ENCODE results near the gene MACROD2. TPM values are rescaled to one million over a fixed set of nuclear protein-coding genes. Genes with fewer than 3 reads are reported as not detected.
A peak's percentile ranks its signal among the peaks of the same experiment; 100 is the strongest.

The MACROD2 gene
- total RNA-seq, 4 donors from 2014 or later = 4.0 to 14.1 (median 10.4) TPM

DNA sequence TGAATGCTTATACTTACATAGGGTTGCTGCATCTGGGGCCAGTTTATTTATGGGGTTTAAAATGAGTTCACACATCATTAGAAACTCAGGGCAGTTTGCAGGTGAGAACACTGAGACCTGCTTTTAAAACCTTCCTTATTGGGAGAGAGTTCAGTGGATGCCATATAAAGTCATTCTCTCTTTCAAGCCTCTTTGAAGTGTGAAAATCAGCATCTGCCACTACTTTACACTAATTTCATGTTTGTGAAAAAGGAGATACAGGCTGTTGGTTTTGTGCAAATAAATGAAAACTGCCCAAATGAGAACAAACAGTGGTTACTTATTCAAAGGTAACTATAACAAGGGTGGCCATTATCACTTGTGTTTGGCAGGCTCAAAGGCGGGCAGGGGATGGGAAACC, 2047.4 kb downstream of the MACROD2 start:
- no peaks in the 10 kb centered on the region for H3K36me3 ChIP-seq
- TF ChIP-seq, protein P1, sequence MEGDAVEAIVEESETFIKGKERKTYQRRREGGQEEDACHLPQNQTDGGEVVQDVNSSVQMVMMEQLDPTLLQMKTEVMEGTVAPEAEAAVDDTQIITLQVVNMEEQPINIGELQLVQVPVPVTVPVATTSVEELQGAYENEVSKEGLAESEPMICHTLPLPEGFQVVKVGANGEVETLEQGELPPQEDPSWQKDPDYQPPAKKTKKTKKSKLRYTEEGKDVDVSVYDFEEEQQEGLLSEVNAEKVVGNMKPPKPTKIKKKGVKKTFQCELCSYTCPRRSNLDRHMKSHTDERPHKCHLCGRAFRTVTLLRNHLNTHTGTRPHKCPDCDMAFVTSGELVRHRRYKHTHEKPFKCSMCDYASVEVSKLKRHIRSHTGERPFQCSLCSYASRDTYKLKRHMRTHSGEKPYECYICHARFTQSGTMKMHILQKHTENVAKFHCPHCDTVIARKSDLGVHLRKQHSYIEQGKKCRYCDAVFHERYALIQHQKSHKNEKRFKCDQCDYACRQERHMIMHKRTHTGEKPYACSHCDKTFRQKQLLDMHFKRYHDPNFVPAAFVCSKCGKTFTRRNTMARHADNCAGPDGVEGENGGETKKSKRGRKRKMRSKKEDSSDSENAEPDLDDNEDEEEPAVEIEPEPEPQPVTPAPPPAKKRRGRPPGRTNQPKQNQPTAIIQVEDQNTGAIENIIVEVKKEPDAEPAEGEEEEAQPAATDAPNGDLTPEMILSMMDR (IDR thresholded peaks at IDR 0.05) = no peak
- no peak for TF ChIP-seq EP300 (IDR thresholded peaks at IDR 0.05)
- TF ChIP-seq POLR2A (IDR thresholded peaks at IDR 0.05) = no peak
- H3K9me3 ChIP-seq = no peaks in the 10 kb centered on the region
- no peak overlapping the region for H3K27ac ChIP-seq
- no peak overlapping the region for H3K4me3 ChIP-seq
- 90 to 95% methylated on average over 1 of the region's 1 CpG for WGBS, 2 donors
- no peaks in the 10 kb centered on the region for H3K27me3 ChIP-seq
- DNase-seq (ENCODE audit: low spot score in 2 of 2) = no peak
- H3K4me1 ChIP-seq = no peaks in the 10 kb centered on the region

- 64 to 68% methylated on average over 3 of the region's 3 CpGs for WGBS, 2 donors
- DNase-seq (ENCODE audit: low spot score in 2 of 2) = no peak
- TF ChIP-seq, protein P1 (IDR thresholded peaks at IDR 0.05) = no peak
- TF ChIP-seq EP300 (IDR thresholded peaks at IDR 0.05) (no peak), POLR2A (IDR thresholded peaks at IDR 0.05) (no peak)
- Histone ChIP-seq H3K27ac (no peak overlapping the region), H3K9me3 (no peaks in the 10 kb centered on the region), H3K4me1 (no peaks in the 10 kb centered on the region), H3K36me3 (no peaks in the 10 kb centered on the region), H3K4me3 (no peak overlapping the region), H3K27me3 (no peaks in the 10 kb centered on the region)
These were observed 2048.6 kb downstream of the MACROD2 start for GRCh38 chr20:16043931-16044330.

- no peak overlapping the region for H3K4me3 ChIP-seq
- TF ChIP-seq, protein P1 (IDR thresholded peaks at IDR 0.05) = no peak
- no peak for TF ChIP-seq EP300 (IDR thresholded peaks at IDR 0.05)
- TF ChIP-seq POLR2A (IDR thresholded peaks at IDR 0.05) = no peak
- H3K9me3 ChIP-seq = no peaks in the 10 kb centered on the region
- no peaks in the 10 kb centered on the region for H3K27me3 ChIP-seq
- no peaks in the 10 kb centered on the region for H3K36me3 ChIP-seq
- H3K4me1 ChIP-seq = peaks cover 0 to 17% (median 5%) of the 10 kb centered on the region in 4 donors
- H3K27ac ChIP-seq = peak overlapping the region in 1 of 4 donors; percentile 22
- DNase-seq (ENCODE audit: low spot score in 2 of 2) = no peak
- WGBS, 2 donors = 57 to 60% methylated on average over 1 of the region's 1 CpG
These were observed 2053.6 kb downstream of the MACROD2 start for GRCh38 chr20:16048876-16049275.

DNA sequence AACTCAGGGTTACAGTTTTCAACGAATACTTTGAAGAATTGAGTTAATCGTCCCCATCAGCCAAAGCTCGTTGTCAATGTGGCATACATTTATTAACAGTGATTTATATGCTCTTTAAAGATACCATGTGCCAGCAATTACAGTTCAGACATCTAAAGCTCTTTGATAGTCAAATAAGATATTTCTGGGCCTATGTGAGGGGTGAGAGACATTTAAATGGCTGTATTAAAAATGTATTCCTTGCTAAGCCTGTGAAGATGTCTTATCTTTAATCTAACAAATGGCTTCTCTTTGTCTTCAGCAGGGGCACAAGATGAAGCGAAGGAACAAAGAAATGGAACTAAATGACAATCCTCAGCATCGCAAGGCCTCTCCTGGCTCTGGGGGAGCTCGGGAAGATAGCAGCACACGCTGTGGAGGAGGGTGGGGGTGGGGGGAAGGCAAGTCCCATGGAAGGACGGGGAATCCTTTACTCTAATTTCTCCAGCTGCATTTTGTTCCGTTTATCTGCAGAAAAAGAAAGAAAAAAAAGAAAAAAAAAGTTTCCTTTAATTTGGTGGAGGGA, 2054.3 kb downstream of the MACROD2 start:
- H3K36me3 ChIP-seq = no peaks in the 10 kb centered on the region
- 58% methylated on average over 9 of the region's 9 CpGs for whole genome bisulfite sequencing, 2 donors
- TF ChIP-seq, protein P1 (IDR thresholded peaks at IDR 0.05) = no peak
- TF ChIP-seq POLR2A (IDR thresholded peaks at IDR 0.05) (no peak), EP300 (IDR thresholded peaks at IDR 0.05) (no peak)

GRCh38 chr20:16050366-16050765, 2055.1 kb downstream of the MACROD2 start:
- 79 to 82% methylated on average over 1 of the region's 1 CpG for WGBS, 2 donors
- Histone ChIP-seq H3K27me3 (no peaks in the 10 kb centered on the region), H3K36me3 (no peaks in the 10 kb centered on the region), H3K4me1 (peaks cover 0 to 17% (median 5%) of the 10 kb centered on the region in 4 donors), H3K4me3 (no peak overlapping the region), H3K9me3 (no peaks in the 10 kb centered on the region), H3K27ac (peak overlapping the region in 1 of 4 donors; percentile 0)
- TF ChIP-seq POLR2A (IDR thresholded peaks at IDR 0.05) = no peak
- no peak for TF ChIP-seq EP300 (IDR thresholded peaks at IDR 0.05)
- TF ChIP-seq, protein P1 (IDR thresholded peaks at IDR 0.05) = no peak
- DNase-seq (ENCODE audit: low spot score in 2 of 2) = no peak

More for the DNA sequence above, 2054.3 kb downstream of the MACROD2 start:
- Histone ChIP-seq H3K4me1 (peaks cover 0 to 17% (median 5%) of the 10 kb centered on the region in 4 donors), H3K27ac (no peak overlapping the region), H3K27me3 (no peaks in the 10 kb centered on the region), H3K9me3 (no peaks in the 10 kb centered on the region), H3K4me3 (no peak overlapping the region)
- no peak for DNase-seq (ENCODE audit: low spot score in 2 of 2)

Data from tibial nerve (tissue), 4 donors.